Ecto neural progenitor cell (in vitro differentiated cells): Measurements from ENCODE around the gene DCDC2C.
"Not testable (repeated sequence)": the region's sequence is repeated elsewhere in the genome, so short reads cannot be mapped to it uniquely, and the experiment has no call there.

Experiments used
- DNase-seq: peaks from one replicate; pipeline ENCODE4 v3.0.0-alpha.2; 2018; ENCODE audit warnings: low spot score

The DCDC2C gene

GRCh38 chr2:3703236-3703756, at the start of gene DCDC2C:
DCDC2C (plus strand) TSS chr2:3703575; CDS start chr2:3703752, 177 bp downstream.
- no peak for DNase-seq

GRCh38 chr2:3654011-3654410, 49.4 kb upstream of the DCDC2C start:
- DNase-seq: no peak

GRCh38 chr2:3654531-3655225, 48.7 kb upstream of the DCDC2C start:
- DNase-seq: no peak

- no peak for DNase-seq
Observed at GRCh38 chr2:3655871-3656761, 47.3 kb upstream of the DCDC2C start.

GRCh38 chr2:3656762-3657721, 46.3 kb upstream of the DCDC2C start:
- DNase-seq: no peak

GRCh38 chr2:3657881-3658280, 45.5 kb upstream of the DCDC2C start, which contains the start of gene ALLC:
ALLC (plus strand) TSS chr2:3658200; CDS start chr2:3671158, 12,958 bp downstream.
- no peak for DNase-seq

GRCh38 chr2:3659447-3660432, 43.6 kb upstream of the DCDC2C start:
- DNase-seq: no peak

- not testable (repeated sequence) for DNase-seq
Observed at GRCh38 chr2:3660640-3661039, 42.7 kb upstream of the DCDC2C start.

- DNase-seq: no peak
Observed at GRCh38 chr2:3661149-3661660, 42.2 kb upstream of the DCDC2C start.

GRCh38 chr2:3662239-3662638, 41.1 kb upstream of the DCDC2C start:
- no peak for DNase-seq

GRCh38 chr2:3664118-3664517, 39.3 kb upstream of the DCDC2C start:
- no peak for DNase-seq

- DNase-seq: peak; percentile 16
Observed at GRCh38 chr2:3664925-3665324, 38.5 kb upstream of the DCDC2C start.

- peak; percentile 8 for DNase-seq
Observed at GRCh38 chr2:3665886-3666612, 37.3 kb upstream of the DCDC2C start.

GRCh38 chr2:3666613-3666975, 36.8 kb upstream of the DCDC2C start:
- peak; percentile 20 for DNase-seq

- DNase-seq: no peak
Observed at GRCh38 chr2:3667151-3667631, 36.2 kb upstream of the DCDC2C start.

GRCh38 chr2:3669656-3670055, 33.7 kb upstream of the DCDC2C start:
- DNase-seq: peak; percentile 28

GRCh38 chr2:3670376-3670775, 33.0 kb upstream of the DCDC2C start:
- no peak for DNase-seq

- no peak for DNase-seq
Observed at GRCh38 chr2:3670941-3671340, 32.4 kb upstream of the DCDC2C start.
